Inflammatory macrophage treated with lipopolysaccharide for 1 hour (primary cell): Measurements from ENCODE around the gene INPP5K.
"Not testable (repeated sequence)": the region's sequence is repeated elsewhere in the genome, so short reads cannot be mapped to it uniquely, and the experiment has no call there.

ENCODE experiments used
- DNase-seq, 2 donors: peaks; one replicate each; pipeline ENCODE4 v3.0.0-alpha.2; 2020 to 2022

INPP5K gene

DNA sequence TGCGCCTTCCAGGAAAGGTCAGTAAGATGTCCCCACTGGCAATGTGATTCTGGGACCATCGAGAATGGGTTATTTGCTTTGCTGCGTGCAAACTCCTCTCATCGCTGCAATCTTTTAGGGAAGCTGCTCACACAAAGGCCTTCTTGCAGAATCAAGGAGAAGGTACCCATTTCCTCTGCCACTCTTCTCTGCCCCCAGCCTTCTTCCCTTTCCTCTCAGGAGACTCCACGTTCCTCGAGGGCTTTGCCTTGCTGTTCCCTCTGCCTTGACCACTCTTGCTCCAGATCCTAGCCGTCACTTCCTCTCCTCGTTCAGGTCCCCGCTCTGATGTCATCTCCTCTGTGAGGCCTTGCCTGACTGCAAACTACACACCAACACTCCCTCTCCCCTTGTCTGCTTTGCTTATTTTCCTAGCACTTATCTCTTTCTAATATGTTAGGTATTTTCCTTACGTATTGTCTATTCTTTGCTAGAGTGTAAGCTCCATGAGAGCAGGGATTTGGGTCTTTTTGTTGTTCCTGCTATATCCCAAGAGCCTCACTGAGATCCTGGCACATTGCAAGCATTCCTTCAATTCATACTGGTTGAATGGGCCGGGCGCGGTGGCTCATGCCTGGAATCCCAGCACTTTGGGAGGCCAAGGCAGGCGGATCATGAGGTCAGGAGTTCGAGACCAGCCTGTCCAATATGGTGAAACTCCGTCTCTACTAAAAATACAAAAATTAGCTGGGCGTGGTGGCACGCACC lies 55.0 kb downstream of the INPP5K start:
- peak; percentile 73 to 77 for DNase-seq

DNA sequence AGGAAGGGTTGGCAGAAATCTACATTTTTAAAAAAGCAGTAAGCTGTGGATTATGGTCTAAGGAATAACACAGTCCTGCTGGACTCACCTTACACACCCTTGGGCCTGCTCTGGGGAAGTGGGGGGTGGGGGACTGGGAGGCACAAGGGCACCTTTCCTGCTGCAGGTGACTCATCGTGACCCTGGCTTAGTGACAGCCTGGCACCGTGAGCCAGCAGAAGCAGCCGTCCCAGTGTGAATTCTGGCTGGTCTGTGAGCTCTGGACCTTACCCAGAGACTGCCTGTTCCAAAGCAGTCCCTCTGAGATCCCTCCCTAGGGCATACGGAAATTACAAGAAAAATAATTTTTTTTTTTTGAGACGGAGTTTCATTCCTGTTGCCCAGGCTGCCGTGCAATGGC lies 56.2 kb downstream of the INPP5K start:
- DNase-seq: no peak

DNA sequence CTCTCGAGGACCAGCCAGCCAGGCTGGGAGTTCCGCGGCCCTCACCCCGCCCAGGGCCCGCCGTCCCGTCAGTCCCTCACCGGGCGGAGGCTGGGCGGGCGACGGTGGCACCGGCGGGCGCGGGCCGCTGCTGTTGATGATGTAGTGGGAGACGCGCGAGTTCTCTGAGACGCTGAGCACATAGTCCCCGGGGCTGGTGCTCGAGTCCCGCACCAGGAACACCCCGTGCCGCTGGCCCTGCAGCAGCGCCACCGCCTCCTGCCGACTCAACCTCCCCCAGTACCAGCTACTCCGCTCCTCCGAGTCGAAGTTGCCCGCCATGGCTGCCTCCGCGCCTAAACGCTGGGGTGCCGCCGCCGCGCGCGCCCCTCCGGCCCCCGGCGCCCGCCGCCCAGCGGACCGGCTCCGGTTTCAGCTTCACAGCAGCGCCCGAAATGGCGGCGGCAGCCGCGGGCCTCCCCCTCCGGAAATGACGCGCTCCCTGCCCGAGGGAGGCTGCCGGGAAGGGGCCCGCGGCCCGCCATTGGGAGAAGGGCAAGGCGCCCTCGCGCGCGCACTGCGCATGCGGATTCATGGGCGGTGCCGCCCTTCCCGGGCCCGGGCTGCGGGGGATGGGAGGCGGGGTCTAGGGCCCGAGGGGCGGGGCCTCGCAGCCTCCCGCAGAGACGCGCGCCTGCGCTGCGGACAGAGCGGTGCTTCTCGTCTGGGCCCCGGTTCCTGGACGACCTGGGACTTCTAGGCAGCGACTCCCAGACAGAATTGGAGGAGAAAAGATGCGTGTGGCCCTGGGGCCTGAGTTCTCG lies 60.4 kb downstream of the INPP5K start, which contains the start of gene CRK:
TSS of gene CRK (minus strand) at position 436 of the 803 bp plus-strand sequence. CDS start at position 321, 115 bp downstream.
- DNase-seq: peak; percentile 93 to 99

DNA sequence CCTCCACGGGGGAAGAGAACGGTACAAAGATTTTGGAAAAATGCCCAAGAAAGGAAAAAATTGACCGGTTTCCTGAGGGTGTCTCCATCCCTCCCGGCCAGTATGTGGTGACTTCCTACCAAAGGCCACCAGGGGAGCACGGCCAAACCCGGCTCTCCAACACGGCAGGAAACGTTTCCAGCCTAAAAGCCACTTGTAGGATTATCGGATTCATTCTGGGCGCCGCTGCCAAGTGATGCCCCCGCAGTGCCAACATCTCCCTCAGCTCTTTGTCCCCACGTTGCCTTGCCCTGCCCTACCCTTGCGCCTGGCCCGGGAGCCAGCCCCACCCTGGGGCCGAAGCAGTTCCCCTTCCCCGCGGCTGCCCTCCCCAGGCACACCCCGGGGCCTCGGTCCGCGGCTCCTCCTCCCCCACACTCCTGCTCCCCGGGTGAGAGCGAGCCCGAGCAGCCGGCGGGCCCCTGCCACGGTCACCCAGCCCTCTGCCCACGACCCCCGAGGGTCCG lies 61.1 kb downstream of the INPP5K start:
- peak; percentile 48 to 55 for DNase-seq

DNA sequence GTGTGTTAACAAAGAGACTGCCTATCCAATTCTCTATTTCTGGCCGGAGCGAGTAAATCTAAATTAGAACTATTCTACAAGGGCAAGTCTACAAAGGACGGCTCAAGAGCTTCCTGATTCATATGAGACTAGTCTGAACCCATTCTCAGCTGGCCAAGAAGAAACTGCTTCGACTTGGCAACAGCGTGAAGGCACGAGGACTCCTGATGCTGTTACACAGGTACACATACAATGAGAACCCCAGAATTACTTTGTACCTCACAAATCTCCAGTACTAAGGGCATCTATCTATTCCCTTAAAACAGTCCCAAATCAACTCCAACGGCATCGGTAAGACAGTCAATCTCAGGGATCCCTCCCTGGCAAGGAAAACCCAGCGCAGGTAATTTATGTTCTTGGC lies 61.9 kb downstream of the INPP5K start:
- no peak for DNase-seq

DNA sequence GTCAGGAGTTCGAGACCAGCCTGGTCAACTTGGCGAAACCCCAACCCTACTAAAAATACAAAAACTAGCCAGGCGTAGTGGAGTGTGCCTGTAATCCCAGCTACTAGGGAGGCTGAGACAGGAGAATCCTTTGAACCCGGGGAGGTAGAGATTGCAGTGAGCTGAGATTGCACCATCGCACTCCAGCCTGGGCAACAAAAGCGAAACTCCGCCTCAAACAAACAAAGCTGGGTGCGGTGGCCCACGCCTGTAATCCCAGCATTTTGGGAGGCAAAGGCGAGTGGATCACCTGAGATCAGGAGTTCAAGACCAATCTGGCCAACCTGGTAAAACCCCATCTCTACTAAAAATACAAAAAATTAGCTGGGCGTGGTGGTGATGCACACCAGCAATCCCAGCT lies 62.7 kb downstream of the INPP5K start:
- DNase-seq: not testable (repeated sequence)

DNA sequence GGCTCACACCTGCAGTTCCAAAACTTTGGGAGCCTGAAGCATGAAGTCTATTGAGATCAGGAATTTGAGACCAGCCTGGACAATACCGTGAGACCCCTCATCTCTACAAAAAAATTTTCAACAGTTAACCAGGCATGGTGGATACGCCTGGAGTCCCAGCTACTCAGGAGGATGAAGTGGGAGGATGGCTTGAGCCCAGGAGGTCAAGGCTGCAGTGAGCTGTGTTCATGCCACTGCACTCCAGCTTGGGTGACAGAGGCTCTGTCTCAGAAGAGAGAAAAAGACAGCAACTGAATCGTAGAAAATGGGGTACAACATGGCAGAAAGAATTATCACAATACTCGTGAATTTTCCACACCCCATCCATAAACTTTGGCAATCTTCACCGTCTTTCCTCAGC lies 63.6 kb downstream of the INPP5K start:
- no peak for DNase-seq

DNA sequence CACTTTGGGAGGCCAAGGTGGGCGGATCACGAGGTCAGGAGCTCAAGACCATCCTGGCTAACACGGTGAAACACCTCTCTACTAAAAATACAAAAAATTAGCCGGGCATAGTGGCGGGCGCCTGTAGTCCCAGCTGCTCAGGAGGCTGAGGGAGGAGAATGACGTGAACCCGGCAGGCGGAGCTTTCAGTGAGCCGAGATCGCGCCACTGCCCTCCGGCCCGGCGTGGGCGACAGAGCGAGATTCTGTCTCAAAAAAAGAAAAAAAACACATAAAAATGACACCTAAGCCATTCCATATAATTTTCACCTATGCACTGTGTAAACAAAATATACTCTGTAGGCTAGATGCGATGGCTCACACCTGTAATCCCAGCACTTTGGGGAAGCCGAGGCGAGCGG lies 66.2 kb downstream of the INPP5K start:
- not testable (repeated sequence) for DNase-seq

DNA sequence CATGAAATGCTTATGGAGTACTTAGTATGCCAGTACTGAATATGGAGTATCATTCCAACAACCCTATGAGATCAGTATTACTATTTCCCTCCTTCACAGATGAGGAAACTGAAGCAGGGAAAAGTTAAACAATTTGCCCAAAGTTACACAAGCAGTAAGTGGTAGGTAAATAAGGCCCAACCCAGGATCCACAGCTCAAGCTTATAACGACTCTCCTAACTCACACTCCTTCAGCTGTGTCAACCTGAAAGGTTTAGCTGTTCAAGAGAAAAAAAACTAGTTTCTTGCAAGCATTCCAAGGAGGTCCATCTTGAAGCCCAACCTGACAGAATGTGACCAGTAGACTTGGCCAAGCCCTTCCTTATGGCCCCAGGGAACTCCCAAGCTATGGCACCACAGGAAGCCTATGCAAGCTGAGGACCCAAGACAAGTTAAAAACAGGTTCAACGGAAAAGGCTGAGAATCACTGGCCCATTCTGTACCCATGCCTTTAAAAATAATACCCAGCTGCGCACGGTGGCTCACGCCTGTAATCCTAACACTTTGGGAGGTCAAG lies 66.9 kb downstream of the INPP5K start:
- no peak for DNase-seq

DNA sequence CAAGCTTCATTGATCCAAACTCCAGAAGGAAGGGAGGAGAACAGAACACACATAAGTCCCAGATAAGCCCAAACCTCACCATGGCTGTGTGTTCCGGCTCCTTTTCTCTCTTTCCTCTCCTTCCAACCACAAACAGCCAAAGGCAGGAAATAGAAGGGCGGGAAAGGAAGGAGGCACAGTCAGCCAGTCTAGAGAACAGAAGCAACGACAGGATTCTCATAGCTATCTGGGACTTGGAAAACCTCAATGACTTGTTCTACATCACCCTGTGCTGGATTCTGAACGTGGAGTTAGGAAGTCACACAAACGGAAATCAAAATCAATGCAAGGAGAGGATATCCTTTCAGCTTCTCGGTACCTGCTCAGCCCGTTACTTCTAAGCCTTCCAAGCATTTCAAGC lies 69.4 kb downstream of the INPP5K start:
- no peak for DNase-seq

DNA sequence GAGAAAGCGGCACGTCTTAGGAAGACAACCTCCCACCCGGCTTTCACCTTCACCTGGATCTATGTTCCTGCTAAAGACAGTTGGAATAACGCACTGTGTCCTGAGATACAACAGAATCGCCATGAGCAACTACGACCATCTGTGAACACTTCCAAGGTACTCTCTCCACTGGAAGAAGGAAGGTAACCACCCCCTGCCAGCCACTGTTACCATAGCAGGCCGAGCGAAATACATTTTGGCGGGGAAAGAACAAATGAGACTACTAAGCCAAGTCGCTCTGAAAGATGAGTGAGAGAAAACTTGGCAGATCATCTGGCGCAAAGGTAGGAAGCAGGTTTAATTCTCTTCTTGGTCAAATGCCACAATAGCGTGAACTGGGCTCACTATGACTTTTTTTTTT lies 70.2 kb downstream of the INPP5K start:
- no peak for DNase-seq

DNA sequence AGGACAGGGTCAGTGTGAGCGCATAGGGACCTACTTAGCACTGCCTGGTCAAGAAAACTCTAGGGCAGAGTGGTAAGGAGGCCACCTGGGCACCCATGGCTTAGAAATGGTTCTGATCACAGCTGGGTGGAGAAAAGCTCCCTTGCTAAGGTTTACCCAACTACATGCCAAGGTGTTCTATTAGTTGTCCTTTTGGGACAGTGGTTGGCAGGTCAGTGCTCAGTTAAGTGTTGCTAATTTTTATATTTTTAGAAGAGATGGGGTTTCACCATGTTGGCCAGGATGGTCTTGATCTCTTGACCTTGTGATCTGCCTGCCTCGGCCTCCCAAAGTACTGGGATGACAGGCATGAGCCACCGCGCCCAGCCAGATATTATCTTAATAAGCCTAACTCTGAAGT lies 70.7 kb downstream of the INPP5K start:
- DNase-seq: not testable (repeated sequence)
